Prostate gland (tissue), 2 donors: ENCODE results near the gene TMEM150B.

ENCODE experiments used
- POLR2A ChIP-seq: fragments of 450-650 bp; IDR thresholded peaks from one replicate; pipeline ENCODE4 v1.6.1; 2016; ENCODE audit warnings: antibody characterized with exemption, mild to moderate bottlenecking
- POLR2AphosphoS5 ChIP-seq: sonication (generic); formaldehyde crosslinking; IDR thresholded peaks from one replicate; pipeline ENCODE4 v1.6.1; 2017; ENCODE audit warnings: antibody characterized with exemption
- TF ChIP-seq, protein P1 (sequence below), 4 experiments: fragments of 200-600 bp in 2 of 4; fragments of 450-650 bp in 2 of 4; sonication (generic) in 2 of 4; IDR thresholded peaks; 1 replicate in 3 of 4; 2 replicates in 1 of 4; pipeline ENCODE4 v1.5.1; 2016 to 2019; ENCODE audit warnings: antibody characterized with exemption in 4 of 4, mild to moderate bottlenecking in 2 of 4, moderate library complexity in 2 of 4

DNA sequence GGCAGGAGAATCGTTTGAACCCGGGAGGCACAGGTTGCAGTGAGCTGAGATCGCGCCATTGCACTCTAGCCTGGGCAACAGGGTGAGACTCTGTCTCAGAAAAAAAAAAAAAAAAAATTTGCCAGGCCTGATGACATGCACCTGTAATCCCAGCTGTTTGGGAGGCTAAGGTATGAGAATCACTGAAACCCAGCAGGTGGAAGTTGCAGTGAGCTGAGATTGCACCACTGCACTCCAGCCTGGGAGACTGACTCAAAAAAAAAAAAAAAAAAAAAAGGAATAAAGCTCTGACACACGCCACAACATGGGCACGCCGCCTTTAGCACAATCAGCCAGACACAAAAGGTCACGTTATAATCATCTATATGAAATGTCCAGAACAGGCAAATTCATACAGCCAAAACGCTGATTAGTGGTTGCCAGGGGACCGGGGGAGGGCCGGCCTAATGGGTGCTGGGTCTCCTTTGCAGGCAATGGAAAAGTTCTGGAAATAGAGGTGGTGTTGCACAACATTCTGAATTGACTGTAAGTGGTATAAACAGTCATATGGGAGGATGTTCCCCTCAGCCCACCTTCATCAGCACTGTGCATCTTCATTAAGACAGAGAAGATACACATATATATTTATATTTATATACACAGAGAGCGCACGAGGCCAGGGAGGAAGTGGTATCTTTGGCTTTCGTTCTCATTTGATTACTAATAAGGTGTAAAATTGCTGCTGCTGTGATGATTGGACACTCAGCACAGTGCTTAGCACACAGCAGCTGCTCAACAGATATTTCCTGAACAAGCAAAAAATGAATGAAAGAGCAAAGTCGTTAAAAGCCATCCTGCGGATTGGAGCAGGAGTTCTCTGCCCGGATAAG lies 49.1 kb downstream of the TMEM150B start:
- TF ChIP-seq, protein P1, sequence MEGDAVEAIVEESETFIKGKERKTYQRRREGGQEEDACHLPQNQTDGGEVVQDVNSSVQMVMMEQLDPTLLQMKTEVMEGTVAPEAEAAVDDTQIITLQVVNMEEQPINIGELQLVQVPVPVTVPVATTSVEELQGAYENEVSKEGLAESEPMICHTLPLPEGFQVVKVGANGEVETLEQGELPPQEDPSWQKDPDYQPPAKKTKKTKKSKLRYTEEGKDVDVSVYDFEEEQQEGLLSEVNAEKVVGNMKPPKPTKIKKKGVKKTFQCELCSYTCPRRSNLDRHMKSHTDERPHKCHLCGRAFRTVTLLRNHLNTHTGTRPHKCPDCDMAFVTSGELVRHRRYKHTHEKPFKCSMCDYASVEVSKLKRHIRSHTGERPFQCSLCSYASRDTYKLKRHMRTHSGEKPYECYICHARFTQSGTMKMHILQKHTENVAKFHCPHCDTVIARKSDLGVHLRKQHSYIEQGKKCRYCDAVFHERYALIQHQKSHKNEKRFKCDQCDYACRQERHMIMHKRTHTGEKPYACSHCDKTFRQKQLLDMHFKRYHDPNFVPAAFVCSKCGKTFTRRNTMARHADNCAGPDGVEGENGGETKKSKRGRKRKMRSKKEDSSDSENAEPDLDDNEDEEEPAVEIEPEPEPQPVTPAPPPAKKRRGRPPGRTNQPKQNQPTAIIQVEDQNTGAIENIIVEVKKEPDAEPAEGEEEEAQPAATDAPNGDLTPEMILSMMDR (IDR thresholded peaks at IDR 0.05) = no peak
- TF ChIP-seq POLR2AphosphoS5 (no peak), POLR2A (no peak)
